T-helper 1 cell treated with Interleukin-12 subunit alpha and Interleukin-12 subunit beta and Interleukin-4 antibody, amounts not matched to agents 30 ng/mL and 1 ng/mL, for 36 hours (primary cell): Measurements from ENCODE around the gene THSD4. TPM values are rescaled to one million over a fixed set of nuclear protein-coding genes. Genes with fewer than 3 reads are reported as not detected.
"Not testable (repeated sequence)": the region's sequence is repeated elsewhere in the genome, so short reads cannot be mapped to it uniquely, and the experiment has no call there.

Source experiments
- intact Hi-C: fragments of 100-400 bp; cut with micrococcal nuclease; formaldehyde crosslinking; loops from one replicate; pipeline ENCODE4 v1.15.1; 2024
- total RNA-seq: library from RNA; stranded (reverse); gene quantifications from 2 replicates; pipeline ENCODE4 v1.2.3, GENCODE V29; 2022

The THSD4 gene
- total RNA-seq, 1 donor from 2014 or later: not detected

DNA sequence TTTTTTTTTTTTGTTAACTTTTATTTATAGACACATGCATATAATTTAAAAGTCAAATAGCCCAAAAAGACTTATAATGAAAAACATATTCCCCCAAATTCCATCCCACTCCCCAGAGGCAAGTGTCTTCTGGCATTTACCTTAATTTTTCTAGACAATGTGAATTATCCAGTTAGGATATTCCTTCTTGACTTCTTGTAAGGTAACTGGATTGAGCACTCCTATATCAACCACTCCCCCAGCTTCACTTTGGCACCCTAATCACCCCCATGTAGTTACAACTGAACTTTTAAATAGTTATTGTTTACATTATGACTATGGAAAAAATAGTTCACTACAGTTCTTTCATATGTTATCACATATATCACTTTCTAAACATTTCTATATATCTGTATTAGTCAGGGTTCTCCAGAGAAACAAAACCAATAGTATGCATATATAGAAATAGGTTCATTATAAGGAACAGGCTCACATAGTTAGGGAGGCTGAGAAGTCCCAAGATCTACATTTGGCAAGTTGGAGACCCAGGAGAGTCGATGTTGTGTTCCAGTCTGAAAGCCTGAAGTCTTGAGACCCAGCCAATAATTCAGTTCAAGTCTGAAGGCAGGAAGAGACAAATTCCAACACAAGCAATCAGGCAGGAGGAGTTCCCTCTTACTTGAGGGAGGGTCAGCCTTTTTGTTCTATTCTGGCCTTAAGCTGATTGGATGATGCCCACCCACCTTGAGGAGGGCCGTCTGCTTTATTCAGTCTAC lies 175.8 kb downstream of the THSD4 start:
- intact Hi-C loops: no loop called here

DNA sequence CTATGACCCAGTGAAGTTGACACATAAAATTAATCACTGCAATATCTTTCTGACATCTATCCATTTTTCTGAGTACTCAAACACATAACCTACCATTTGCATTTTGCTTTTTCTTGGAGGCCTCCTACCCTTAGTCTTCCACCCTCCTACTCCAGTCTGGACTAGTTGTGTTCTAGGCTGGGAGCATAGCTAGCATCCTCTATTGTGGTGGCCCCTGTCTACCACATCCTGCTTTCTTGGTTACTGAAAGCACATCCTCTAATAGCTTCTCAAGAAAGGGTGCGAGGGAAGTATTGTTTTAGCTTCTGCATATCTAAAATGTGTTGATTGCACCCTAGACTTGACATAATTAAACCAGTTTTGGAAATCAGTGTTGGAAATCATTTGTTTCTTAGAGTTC lies 176.5 kb downstream of the THSD4 start:
- intact Hi-C loops: no loop called here

DNA sequence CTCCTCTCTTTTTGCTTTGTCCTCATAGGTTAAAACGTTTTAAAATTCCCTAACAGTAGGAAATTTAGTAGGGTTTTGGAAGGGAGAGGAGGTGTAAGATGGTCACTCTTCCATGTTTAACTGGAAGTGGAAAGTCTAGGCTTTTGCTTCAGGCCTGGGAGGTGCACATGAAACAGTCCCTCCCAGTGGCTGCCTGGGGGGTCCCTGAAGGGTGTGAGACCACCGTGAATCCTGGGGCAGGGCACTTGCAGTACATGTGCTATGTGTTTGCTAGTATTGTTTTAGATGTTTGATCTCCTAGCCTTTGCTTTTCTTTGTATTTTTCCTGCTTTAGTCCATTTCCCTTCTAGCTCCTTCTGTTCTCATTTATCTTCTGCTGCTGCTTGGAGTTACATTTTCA lies 178.5 kb downstream of the THSD4 start:
- intact Hi-C loops: no loop called here

DNA sequence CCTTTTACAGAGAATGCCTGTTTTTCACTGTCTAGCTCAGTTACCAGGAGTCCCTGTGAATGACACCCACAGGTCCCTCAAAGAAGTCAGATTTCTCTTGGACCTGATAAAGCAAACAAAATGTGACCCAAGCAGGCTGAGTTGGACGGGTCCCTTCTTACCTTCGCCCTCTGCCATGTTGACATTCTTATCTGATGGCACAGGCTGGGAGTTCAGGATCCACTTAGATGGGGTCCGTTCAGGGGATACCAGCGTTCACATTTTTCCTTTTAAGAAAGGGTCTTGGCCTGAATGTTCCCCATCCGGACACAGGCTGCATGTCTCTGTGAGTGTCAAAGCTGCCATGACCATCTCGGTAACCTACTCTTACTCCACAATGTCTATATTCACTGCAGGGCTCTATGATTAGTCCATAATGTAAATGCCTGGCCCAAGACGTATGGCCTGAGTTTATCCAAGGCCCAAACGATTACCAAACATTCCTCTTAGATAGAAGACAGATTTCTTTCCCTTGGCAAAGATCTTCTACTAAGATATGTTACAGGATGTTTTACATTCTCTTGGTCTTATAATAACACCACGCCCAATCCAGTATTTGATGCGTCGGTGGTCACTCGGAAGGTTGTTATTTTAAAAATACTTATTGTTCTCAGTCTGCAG lies 179.1 kb downstream of the THSD4 start:
- intact Hi-C loops: no loop called here

DNA sequence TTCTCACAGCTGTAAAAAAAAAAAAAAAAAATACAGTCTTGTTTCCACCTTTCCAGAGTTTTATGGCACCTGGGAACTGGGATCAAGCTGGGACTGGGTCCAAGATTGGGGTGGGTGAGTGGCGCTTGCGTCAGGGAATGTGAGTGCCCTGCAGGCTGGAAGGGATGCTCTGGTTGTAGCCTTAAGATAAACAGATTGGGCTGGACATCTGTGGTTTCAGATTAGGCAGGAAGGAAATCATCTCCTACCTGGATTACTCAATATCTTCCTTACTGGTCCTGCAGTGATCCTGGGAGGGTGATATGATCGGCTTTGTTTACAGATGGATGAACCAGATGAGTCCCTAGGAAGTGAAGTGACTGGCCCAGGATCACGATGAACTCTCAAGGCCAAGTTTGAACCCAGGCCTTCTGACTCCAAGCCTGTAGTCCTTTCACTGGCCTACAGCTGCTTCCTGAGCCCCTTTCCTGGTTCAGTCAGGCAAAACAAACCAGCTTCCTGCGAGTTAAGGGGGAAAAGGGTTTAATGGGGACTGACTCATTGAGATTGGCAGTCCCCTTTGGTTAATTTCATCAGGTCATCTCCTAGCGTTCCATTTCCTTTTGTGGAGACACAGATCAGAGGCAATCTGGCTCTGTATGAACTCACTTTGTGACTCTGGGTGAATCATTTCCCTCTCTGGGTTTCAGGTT lies 179.8 kb downstream of the THSD4 start:
- intact Hi-C loops: no loop called here

DNA sequence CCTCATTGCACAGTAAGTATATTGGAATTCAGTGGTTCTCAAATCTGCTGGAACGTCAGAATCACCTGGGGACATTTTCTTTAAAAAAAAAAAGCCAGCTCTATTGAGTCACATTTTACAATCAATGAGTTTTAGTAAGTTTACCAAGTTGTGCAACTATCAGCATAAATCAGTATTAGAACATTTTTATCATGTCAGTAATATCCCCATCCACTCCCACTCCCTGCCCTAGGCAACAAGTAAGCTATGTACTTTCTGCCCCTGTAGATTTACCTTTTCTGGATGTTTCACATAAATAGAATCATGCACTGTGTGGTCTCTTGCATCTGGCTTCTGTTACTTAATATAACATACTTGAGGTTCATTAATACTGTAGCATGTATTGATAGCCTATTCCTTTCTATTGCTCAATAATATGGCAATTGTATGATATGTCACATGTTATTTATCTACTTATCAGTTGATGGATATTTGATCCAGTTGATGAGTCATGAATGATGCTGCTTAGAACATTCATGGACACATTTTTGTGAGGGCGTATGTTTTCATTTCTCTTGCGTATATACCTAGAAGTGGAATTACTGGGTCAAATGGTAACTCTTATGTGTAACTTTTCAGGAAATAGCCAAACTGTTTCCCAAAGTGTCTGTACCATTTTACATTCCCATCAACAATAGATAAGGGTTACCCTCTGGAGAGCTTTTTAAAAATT lies 180.5 kb downstream of the THSD4 start:
- intact Hi-C loops: no loop called here

DNA sequence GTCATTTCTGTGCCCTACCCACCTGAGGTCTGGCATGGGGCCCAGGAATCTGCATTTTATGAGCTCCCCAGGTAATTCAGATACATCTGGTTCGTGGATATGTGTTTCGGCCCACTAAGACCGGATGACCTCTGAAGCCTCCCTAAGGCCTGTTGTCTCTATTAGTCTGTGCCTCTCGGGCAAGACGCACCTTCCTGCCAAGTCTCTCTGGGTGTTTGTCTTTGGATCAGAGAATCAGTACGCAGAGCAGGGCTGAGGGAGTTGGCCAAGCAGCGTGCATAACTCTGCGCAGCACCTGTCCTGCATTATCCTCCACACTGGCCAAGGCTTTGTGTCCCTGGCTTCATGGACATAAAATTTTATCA lies 181.0 kb downstream of the THSD4 start:
- intact Hi-C loops: no loop called here

DNA sequence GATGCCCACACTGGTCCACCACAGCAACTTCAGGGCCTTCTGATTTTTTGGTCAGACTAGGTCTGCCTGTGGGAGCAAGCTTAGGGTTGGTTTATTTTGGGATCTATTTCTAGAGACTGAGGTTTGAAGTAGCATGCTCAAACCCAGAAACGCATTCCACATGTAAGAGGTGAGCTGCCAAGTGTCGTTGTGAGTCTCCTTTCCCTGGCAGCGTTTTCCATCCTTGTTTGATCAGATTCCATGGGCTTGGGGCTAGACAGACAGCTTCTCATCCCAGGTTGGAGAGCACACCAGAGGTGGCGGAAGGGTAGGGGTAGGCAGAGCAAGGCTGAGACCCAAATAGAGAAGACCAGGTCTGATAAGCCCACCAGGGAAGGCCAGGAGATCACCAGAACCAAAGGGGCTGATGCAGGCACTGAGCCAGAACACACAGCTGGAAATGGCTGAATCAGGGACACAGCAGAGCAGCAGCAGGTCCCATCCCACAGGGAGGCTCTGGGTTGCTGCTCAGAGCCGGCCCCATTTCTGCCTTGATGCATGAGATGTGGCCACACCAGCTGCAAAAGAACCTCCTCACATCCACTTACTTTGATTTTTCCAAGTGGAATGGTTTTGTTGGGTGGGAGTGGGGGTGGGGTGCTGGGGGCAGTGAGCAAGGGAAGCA lies 186.8 kb downstream of the THSD4 start:
- intact Hi-C loops: no loop called here

DNA sequence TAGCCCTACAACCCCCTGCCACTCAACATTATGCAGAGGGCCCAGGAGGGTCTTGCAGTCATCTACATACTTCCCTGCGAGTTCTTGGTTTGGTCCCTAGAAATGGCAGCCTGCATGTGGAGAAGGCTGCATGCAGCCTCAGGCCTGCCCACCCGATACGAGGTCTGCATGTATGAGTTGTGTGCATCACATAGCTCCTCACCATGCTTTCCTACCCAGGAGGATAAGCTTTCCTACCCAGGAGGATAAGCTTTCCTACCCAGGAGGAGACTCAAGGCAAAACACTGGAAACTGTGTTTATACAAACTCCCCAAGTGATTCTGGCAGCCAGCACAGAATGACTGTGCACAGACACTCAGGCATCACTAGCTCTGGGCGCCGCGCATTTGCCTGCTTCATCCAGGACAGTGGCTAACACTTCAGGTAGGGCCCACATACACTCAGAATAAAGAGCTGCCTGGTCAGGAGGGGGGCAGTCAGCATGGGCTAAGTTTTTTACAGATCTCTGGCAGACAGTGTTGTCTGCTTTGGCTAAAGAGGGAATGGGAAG lies 187.7 kb downstream of the THSD4 start:
- intact Hi-C loops: no loop called here

DNA sequence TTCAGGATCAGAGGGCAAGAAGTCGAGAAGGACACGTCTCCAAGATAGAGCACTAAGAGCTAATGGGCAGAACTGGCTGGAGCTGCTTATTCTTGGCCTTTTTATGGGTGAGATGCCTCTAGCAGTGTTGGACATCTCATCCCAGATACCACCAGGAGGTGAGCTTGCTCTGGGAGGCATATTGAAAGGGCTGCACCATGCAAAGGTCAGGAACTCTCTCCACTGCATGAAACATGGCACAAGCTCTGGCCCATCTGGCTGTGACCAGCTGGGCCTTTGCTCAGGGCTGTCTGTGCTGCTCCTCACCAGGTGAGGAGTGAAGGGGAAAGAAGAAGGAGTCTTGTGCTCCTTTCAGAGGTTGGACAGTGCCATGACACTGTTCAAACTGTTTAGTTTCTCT lies 188.7 kb downstream of the THSD4 start:
- intact Hi-C loops: no loop called here

DNA sequence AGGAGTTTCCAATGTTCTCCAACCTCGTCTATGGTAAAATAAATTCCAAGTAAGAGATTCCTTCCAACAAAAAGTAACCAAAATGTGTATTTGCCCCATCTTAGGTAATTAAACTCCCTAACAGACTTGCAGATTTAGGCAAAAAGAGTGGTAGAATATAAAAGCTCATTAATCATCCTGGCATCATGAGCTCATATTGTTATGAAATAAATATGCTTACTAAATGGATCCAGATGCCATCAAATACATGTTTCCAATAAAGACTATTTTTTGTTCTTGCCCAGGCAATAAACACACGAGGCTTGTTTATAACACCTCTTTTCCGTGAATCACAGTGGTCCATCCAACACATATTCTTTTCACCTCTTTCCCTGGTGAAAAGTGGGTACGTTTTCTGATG lies 189.4 kb downstream of the THSD4 start:
- intact Hi-C loops: no loop called here

DNA sequence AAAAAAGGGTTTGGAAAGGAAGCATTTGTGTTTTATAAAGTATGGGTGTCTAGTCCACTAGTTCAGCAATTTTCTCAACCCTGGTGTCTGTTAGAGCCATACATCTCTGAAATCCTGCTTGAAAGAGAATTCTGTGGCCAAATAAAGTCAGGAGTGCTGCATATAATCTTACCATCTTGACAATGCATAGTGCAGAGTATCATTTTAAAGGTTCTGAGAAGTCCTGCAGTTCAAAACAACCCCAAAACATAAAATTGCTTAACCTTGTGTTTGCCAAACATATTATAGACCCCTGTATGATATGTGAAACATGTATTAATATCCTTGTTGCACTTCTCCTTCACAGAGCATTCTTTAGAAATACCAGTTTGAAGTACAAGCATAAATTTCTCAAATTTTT lies 191.3 kb downstream of the THSD4 start:
- intact Hi-C loops: no loop called here

DNA sequence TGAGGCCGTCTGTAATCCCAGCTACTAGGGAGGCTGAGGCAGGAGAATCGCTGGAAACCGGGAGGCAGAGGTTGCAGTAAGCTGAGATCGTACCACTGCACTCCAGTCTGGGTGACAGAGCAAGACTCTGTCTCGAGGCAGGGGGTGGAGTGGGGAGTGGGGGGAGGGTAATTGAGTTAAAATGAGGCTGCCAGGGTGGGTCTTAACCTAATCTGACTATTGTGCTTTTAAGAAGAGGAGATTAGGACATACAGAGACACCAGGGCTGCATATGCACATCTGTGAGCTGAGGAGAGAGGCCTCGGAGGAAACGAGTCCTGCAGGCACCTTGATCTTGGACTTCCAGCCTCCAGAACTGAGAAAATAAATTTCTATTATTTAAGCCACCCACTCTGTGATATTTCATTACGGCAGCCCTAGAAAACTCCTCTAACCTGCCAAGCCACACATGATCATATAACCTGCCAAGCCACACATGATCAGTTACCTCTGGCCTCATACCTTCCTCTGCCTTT lies 197.0 kb downstream of the THSD4 start:
- intact Hi-C loops: no loop called here

DNA sequence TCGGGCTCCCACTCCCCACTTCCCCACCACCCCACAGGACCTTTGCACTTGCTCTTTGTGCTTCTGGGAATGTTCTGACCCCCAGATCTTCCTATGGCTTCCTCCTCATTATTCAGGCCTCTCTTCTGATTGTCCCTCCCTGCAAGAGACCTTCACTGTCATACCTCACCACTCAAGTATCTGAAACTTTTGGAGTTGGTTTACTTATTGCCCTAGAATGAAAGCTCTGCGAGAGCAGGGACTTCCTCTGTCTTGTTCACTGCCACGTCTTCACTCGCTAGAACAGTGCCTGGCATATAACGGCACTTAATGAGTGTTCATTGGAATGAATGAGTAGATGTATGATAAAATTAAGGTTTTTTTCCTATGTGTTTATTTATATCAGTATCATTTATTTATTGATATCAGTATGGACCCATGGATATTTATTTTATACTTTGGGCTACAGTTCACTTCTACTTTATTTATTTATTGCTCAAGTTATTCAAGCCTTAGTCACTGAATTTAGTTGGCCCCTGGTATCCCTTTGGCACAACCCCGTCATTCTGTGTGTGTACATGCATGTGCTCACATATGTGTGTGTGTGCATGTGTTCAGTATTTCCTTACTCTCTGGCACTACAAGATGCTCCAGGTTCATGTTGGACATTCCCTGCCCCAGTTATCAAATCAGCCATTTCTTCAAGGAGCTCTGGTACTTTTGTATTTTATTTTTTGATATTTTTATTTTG lies 197.6 kb downstream of the THSD4 start:
- intact Hi-C loops: no loop called here

DNA sequence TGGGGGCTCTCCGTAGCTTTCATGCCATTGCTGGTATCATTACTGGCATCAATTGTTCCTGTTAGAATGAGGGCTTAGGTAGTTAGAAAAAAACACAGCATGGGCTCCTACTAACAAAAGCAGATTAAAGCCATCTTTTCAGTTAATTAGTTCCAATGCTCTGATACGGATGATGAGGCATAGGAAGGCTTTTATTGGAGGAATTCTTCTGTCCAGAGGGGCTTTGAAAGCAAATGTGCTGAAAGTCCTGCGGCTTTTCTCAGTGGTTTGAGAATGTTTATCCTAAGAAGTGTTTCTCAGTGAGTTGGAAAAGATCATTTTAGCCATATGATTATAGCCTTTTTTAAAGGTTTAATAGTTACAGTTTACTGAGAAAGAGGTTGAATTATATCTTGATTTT lies 198.5 kb downstream of the THSD4 start:
- intact Hi-C loops: no loop called here

DNA sequence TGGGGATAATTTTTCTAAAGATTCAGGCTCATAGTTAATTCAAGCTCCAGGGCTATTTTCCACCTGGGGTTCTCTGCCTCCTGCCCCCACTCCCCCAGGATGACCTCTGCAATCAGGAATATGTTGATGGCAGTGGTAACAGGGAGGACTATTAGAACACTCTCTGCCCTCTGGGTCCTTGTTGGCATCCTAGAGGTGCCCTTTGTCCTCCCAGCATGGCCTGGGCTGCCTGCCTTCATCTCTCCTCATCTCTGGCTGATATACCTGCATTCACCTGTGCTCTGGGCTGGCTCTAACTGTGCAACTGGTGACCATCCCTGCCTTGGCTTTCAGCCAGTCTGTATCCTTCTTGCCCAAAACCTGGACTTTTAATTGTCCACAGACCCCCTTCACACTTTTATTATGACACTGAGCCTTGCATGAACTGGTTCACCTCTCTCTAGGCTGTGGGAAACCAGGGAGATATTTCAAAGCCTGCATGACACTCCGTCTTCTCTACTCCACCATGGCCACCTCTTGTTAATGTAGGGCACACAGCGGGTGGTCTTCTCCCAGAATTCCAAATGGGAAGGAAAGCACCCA lies 199.8 kb downstream of the THSD4 start:
- intact Hi-C loops: no loop called here

DNA sequence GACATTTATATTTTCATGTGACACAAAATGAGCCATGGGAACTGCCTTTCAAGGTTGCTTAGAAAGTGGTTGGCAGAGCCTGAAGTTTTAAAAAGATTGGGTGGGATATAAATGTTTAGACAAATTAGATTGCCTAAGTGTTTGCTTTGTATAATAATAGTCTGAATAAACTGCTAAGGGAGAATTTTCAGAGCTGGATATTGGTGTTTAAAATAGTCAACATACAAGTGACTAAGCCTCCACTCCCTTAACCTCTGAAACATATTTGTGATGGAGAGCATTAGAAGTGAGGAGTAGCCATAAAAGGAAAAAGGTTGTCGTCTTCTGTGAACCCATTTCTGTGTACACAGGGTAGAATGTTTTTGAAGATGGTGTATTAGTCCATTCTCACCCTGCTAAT lies 201.6 kb downstream of the THSD4 start:
- intact Hi-C loops: no loop called here

DNA sequence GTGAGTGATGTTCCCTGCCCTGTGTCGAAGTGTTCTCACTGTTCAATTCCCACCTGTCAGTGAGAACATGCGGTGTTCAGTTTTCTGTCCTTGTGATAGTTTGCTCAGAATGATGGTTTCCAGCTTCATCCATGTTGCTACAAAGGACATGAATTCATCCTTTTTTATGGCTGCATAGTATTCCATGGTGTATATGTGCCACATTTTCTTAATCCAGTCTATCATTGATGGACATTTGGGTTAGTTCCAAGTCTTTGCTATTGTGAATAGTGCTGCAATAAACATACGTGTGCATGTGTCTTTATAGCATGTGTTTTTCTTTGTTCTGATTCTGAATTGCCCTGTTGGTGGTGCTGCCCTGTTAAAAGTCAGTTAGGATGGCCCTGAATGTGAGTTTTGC lies 204.2 kb downstream of the THSD4 start:
- intact Hi-C loops: not testable (repeated sequence)

DNA sequence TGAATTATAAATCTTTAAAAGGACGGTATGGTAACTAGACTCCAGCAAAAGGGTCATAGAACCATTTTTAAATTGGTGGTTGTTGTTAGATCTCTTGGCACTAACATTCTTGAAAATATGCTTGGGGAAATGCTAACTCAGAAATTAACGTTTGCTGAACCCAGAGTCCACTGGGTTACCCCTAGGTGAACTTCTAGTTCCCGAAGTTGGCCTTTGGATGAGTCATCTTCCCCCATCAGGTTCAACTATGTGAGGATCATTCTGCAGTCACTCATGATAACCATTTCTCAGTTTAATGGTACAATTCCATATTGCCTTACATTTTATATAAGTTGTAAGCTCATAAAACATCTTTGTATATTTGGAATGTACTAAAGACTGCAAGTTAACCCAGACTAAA lies 204.7 kb downstream of the THSD4 start:
- intact Hi-C loops: no loop called here

DNA sequence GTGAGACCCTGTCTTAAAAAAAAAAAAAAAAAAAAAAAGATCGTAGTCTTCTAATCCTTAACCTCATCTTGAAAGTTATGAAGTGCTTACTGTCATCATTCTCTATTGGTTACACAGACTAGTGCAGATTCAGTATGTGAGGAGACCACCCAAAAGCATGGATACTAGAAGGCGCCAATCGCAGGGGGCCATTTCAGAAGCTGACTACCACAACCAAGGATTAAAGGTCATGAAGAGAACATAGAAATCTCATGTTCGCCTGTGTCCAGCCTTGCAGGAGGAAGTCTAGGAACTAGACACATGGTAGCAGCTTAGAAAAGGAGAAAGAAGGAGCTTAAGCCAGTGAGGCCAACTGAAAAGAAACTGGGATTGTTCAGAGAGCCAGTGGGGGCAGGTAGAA lies 207.8 kb downstream of the THSD4 start:
- intact Hi-C loops: no loop called here
